GM21423 (cell line): Measurements from ENCODE around the gene ZNF74.
"Not testable (repeated sequence)": the region's sequence is repeated elsewhere in the genome, so short reads cannot be mapped to it uniquely, and the experiment has no call there.

ENCODE experiments used
- ATAC-seq: cut with Tn5 transposase; IDR thresholded peaks from one replicate; pipeline ENCODE4 v1.9.1; 2021; ENCODE audit warnings: mild to moderate bottlenecking, moderate library complexity; ENCODE audit not compliant: unreplicated experiment

ZNF74 gene

GRCh38 chr22:20393705-20394476 lies at the start of gene ZNF74:
Gene ZNF74 (plus strand): TSS chr22:20394151. CDS start chr22:20394629, 478 bp downstream.
- ATAC-seq = peak; percentile 82

GRCh38 chr22:20346553-20346952 lies 47.4 kb upstream of the ZNF74 start:
- not testable (repeated sequence) for ATAC-seq

- not testable (repeated sequence) for ATAC-seq
These were observed 41.4 kb upstream of the ZNF74 start for GRCh38 chr22:20352536-20352935.

DNA sequence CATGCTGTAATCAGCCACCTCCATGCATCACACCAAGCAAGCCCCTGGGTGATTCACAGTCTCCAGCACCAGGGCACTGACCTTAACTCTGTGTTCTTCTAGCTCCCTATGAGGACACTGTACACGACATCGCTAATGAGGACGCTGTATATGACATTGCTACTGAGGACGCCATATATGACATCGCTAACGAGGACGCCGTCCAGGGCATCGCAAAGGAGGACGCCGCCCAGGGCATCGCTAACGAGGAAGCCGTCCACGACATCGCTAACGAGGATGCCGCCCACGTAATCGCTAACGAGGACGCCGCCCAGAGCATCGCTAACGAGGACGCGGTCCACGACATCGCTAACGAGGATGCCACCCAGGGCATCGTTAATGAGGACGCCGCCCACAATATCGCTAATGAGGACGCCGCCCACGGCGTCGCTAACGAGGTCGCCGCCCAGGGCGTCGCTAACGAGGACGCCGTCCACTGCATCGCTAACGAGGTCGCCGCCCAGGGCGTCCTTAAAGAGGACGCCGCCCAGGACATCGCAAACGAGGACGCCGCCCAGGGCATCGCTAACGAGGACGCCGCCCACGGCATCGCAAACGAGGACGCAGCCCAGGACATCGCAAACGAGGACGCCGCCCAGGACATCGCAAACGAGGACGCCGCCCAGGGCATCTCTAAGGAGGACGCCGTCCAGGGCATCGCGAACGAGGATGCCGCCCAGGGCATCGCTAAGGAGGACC lies 39.5 kb upstream of the ZNF74 start:
- no peak for ATAC-seq

- ATAC-seq = not testable (repeated sequence)
These were observed 37.9 kb upstream of the ZNF74 start for GRCh38 chr22:20355939-20356636.

GRCh38 chr22:20356906-20357305 lies 37.0 kb upstream of the ZNF74 start:
- not testable (repeated sequence) for ATAC-seq

- not testable (repeated sequence) for ATAC-seq
These were observed 36.0 kb upstream of the ZNF74 start for GRCh38 chr22:20357967-20358366.

DNA sequence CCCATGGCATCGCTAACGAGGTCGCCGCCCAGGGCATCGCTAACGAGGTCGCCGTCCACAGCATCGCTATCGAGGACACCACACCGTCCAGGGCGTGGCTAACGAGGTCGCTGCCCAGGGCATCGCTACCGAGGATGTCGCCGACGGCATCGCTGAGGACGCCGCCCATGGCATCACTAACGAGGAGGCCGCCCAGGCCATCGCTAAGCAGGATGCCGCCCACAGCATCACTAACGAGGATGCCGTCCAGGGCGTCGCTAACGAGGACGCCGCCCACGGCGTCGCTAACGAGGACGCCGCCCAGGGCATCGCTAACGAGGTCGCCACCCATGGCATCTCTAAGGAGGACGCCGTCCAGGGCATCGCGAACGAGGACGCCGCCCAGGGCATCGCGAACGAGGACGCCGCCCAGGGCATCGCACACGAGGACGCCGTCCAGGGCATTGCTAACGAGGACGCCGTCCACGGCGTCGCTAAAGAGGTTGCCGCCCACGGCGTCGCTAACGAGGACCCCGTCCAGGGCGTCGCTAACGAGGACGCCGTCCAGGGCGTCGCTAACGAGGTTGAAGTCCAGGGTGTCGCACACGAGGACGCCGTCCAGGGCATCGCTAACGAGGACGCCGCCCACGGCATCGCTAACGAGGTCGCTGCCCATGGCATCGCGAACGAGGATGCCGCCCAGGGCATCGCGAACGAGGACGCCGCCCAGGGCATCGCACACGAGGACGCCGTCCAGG lies 35.3 kb upstream of the ZNF74 start:
- ATAC-seq = not testable (repeated sequence)

DNA sequence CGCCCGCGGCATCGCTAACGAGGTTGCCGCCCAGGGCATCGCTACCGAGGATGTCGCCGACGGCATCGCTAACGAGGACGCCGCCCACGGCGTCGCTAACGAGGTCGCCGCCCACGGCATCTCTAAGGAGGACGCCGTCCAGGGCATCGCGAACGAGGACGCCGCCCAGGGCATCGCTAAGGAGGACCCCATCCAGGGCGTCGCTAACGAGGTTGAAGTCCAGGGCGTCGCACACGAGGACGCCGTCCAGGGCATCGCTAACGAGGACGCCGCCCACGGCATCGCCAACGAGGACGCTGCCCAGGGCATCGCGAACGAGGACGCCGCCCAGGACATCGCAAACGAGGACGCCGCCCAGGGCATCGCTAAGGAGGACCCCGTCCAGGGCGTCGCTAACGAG lies 33.7 kb upstream of the ZNF74 start:
- not testable (repeated sequence) for ATAC-seq

- ATAC-seq = not testable (repeated sequence)
These were observed 32.8 kb upstream of the ZNF74 start for GRCh38 chr22:20360866-20361751.

- not testable (repeated sequence) for ATAC-seq
These were observed 32.2 kb upstream of the ZNF74 start for GRCh38 chr22:20361752-20362229.

GRCh38 chr22:20362403-20362802 lies 31.5 kb upstream of the ZNF74 start:
- not testable (repeated sequence) for ATAC-seq

- ATAC-seq = not testable (repeated sequence)
These were observed 29.4 kb upstream of the ZNF74 start for GRCh38 chr22:20364335-20365260.

DNA sequence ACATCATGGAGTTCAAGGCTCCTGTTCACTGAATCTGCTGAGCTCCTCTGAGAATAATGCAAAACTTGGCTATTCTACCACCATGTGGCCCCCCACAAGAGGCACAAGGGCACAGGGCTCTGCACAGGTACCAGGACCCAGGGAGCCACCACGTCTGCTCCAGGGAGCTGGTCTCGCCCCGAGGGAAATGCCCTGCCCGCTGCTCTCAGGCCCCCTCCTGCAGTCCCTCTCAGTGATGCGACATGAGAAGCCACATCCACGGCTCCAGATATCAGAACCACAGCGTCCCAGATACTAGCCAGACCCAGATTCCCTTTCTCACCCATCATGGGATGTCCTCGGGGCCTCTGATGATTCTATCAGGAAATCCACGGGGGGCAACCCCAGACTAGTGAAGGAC lies 27.1 kb upstream of the ZNF74 start:
- ATAC-seq = not testable (repeated sequence)

DNA sequence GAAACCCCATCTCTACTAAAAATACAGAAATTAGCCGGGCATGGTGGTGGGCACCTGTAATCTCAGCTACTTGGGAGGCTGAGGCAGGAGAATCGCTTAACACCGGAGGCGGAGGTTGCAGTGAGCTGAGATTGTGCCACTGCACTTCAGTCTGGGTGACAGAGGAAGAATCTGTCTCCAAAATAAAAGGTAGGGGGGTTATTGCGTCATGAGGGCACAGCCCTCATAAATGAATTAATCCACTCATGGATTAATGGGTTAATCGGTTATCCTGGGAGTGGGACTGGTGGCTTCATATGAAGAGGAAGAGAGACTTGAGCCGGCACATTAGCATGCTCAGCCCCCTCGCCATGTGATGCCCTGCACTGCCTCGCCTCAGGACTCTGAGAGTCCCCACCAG lies 25.1 kb upstream of the ZNF74 start:
- not testable (repeated sequence) for ATAC-seq

- not testable (repeated sequence) for ATAC-seq
These were observed 22.3 kb upstream of the ZNF74 start for GRCh38 chr22:20371687-20372086.

GRCh38 chr22:20372406-20372854 lies 21.5 kb upstream of the ZNF74 start:
- ATAC-seq = not testable (repeated sequence)

GRCh38 chr22:20373195-20373706 lies 20.7 kb upstream of the ZNF74 start:
- not testable (repeated sequence) for ATAC-seq
